ENCODE measurements around the gene NPTN. TPM values are rescaled to one million over a fixed set of nuclear protein-coding genes. Genes with fewer than 3 reads are reported as not detected.

Gene NPTN
- total and polyA plus RNA-seq, 5 donors = 262 to 320 (median 303) TPM

DNA sequence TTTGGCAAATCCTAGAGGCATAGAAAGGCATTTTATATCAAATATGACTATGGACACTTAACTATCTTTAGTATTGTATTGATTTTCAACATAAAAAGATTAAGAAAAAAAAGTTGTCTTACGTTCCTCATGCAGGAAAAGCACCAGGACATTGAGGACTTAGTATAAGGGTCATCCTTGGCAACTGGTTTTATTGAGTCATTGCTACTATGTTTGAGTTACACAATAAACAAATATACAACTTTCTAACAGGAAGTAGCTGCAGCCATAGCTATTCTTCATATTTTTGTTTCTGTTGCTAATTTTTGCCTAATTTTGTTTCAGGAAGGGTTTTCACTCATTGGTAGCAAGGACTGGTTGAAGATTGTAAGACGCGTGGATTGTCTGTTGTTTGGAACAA lies 93.0 kb downstream of the NPTN start:
- ATAC-seq (no peak), DNase-seq (no peak)
- Histone ChIP-seq H3K4me1 (ENCODE audit: control insufficient read depth, insufficient read depth, low read length) (no peaks in the 10 kb centered on the region), H3K4me3 (ENCODE audit: low read length) (no peak overlapping the region), H3K27ac (ENCODE audit: low read length) (no peak overlapping the region), H3K9me3 (ENCODE audit: control insufficient read depth, low read length) (no peaks in the 10 kb centered on the region), H3K27me3 (ENCODE audit: control insufficient read depth, insufficient read depth) (no peaks in the 10 kb centered on the region)
- 77% methylated on average over 3 of the region's 3 CpGs for WGBS
- intact Hi-C loops (cut with DNase I) = no loop called here

DNA sequence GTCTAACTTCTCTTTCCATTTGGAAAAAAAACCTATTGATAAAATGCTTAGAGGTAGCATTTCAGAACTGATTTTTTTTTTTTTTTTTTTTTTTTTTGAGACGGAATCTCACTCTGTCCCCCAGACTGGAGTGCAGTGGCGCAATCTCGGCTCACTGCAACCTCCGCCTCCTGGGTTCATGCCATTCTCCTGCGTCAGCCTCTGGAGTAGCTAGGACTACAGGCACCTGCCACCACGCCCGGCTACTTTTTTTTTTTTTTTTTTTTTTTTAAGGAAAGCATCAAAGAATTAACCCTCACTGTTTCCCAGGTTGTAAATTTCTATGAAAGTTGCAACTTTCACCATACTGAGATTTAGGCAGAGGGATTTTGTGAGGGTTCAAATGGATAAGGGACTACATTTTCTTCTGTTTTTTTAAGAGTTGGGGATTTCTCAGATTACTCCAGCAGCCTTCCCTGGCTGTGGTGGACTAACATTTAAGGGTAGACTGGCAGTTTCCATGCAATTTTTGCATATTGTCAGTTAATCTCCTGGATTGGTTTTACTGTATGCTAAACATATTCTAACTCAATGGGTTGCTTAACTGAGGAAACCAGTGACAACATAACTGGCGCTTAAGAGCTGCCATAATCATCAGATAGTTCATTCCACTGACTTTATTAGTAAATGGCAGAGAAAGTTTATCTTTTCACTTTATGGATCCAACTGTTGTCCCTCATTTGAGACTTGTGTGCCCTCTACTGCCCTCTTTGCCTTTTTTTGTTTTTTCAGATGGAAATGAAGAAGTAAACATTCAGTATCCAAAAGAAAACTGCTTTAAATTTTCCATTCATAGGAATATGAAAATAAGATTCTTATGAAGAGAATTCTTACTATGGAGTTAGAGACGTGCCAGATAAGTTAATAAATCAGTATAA lies 93.7 kb downstream of the NPTN start:
- DNase-seq (peak in 1 of 3 donors; percentile 47), ATAC-seq (no peak)
- WGBS = 59% methylated on average over 9 of the region's 9 CpGs
- Histone ChIP-seq H3K4me3 (ENCODE audit: low read length) (no peak overlapping the region), H3K27me3 (ENCODE audit: control insufficient read depth, insufficient read depth) (no peaks in the 10 kb centered on the region), H3K27ac (ENCODE audit: low read length) (no peak overlapping the region), H3K4me1 (ENCODE audit: control insufficient read depth, insufficient read depth, low read length) (no peaks in the 10 kb centered on the region), H3K9me3 (ENCODE audit: control insufficient read depth, low read length) (no peaks in the 10 kb centered on the region)
- intact Hi-C loops (cut with DNase I) = no loop called here

GRCh38 chr15:73538563-73539211 lies 94.5 kb downstream of the NPTN start:
- intact Hi-C loops (cut with DNase I) = no loop called here
- 98% methylated on average over 10 of the region's 10 CpGs for WGBS
- DNase-seq = no peak

DNA sequence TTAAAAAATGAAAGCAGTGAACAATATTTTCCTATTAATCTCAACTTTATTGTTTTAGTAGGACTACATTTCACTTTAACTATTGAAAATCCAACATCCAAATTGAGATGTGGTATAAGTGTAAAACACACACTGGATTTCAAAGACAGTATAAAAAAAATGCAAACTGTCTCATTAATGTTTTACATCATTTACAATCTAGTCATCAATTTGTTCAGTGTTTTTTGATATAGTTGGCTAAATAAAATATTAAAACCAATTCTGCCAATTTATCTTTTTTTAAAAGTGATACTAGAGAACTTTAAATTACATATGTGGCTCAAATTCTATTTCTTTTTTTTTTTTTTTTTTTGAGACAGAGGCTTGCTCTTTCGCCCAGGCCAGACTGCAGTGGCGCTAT lies 95.1 kb downstream of the NPTN start:
- Histone ChIP-seq H3K4me1 (ENCODE audit: control insufficient read depth, insufficient read depth, low read length) (no peaks in the 10 kb centered on the region), H3K27ac (ENCODE audit: low read length) (no peak overlapping the region), H3K4me3 (ENCODE audit: low read length) (no peak overlapping the region), H3K27me3 (ENCODE audit: control insufficient read depth, insufficient read depth) (no peaks in the 10 kb centered on the region), H3K9me3 (ENCODE audit: control insufficient read depth, low read length) (no peaks in the 10 kb centered on the region)
- ATAC-seq = no peak
- intact Hi-C loops (cut with DNase I) = no loop called here
- WGBS = 97% methylated on average over 2 of the region's 2 CpGs
- no peak for DNase-seq

More at GRCh38 chr15:73538563-73539211, 94.5 kb downstream of the NPTN start:
- Histone ChIP-seq H3K9me3 (ENCODE audit: control insufficient read depth, low read length) (no peaks in the 10 kb centered on the region), H3K4me1 (ENCODE audit: control insufficient read depth, insufficient read depth, low read length) (no peaks in the 10 kb centered on the region), H3K4me3 (ENCODE audit: low read length) (no peak overlapping the region), H3K27me3 (ENCODE audit: control insufficient read depth, insufficient read depth) (no peaks in the 10 kb centered on the region), H3K27ac (ENCODE audit: low read length) (no peak overlapping the region)
- no peak for ATAC-seq

- no peaks in the 10 kb centered on the region for H3K27me3 ChIP-seq (ENCODE audit: control insufficient read depth, insufficient read depth)
- H3K4me1 ChIP-seq (ENCODE audit: control insufficient read depth, insufficient read depth, low read length) = no peaks in the 10 kb centered on the region
- DNase-seq = no peak
- intact Hi-C loops (cut with DNase I) = no loop called here
- no peak overlapping the region for H3K27ac ChIP-seq (ENCODE audit: low read length)
- ATAC-seq = no peak
- H3K4me3 ChIP-seq (ENCODE audit: low read length) = no peak overlapping the region
- no peaks in the 10 kb centered on the region for H3K9me3 ChIP-seq (ENCODE audit: control insufficient read depth, low read length)
- WGBS = 56% methylated on average over 3 of the region's 3 CpGs
These were observed 102.5 kb downstream of the NPTN start for GRCh38 chr15:73530649-73531048.

DNA sequence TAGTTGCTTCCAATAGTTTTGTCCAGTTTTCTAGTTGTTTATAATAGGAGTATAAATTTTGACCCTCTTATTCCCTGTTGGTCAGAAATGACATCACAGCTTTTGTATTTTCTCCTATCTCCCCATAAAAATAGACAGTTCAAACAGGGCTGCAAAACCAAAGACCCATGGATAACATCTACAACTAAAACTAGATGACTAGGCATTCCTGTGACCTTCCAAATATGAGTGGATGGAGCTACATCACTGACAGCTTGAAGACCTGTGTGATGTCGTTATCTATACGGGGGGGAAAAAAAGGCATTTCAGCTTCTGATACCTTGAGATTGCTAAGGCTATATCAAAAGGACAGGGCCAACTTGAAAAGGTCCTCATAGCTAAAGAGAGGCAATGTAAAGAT lies 105.6 kb downstream of the NPTN start:
- Histone ChIP-seq H3K4me3 (ENCODE audit: low read length) (no peak overlapping the region), H3K27me3 (ENCODE audit: control insufficient read depth, insufficient read depth) (no peaks in the 10 kb centered on the region), H3K9me3 (ENCODE audit: control insufficient read depth, low read length) (no peaks in the 10 kb centered on the region), H3K4me1 (ENCODE audit: control insufficient read depth, insufficient read depth, low read length) (no peaks in the 10 kb centered on the region), H3K27ac (ENCODE audit: low read length) (no peak overlapping the region)
- intact Hi-C loops (cut with DNase I) = no loop called here
- no peak for DNase-seq
- 63% methylated on average over 2 of the region's 2 CpGs for WGBS
- ATAC-seq = no peak

GRCh38 chr15:73524919-73525318 lies 108.3 kb downstream of the NPTN start:
- Histone ChIP-seq H3K27me3 (ENCODE audit: control insufficient read depth, insufficient read depth) (no peaks in the 10 kb centered on the region), H3K4me3 (ENCODE audit: low read length) (no peak overlapping the region), H3K4me1 (ENCODE audit: control insufficient read depth, insufficient read depth, low read length) (no peaks in the 10 kb centered on the region), H3K9me3 (ENCODE audit: control insufficient read depth, low read length) (no peaks in the 10 kb centered on the region), H3K27ac (ENCODE audit: low read length) (no peak overlapping the region)
- ATAC-seq (no peak), DNase-seq (no peak)
- intact Hi-C loops (cut with DNase I) = no loop called here
- whole genome bisulfite sequencing = 100% methylated on average over 1 of the region's 1 CpG

DNA sequence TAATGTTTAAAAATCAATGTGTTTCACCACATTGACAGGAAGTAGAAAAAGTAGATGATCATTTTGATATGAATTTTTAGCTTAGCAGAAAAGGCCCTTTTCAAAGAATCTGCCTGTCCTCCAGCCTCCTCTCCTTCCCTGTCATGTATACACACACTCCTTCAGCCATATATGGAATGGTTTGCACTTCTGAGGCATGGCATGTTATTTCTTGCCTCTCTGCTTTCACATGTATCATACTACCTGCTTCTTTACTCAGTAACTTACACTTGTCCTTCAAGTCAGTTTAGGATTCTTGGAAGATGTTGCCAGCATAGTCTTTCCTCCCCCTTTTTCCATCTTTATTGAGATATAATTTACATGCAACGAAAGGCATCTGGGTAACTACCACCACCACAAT lies 111.2 kb downstream of the NPTN start:
- intact Hi-C loops (cut with DNase I) = no loop called here
- DNase-seq (no peak), ATAC-seq (no peak)
- Histone ChIP-seq H3K4me3 (ENCODE audit: low read length) (no peak overlapping the region), H3K4me1 (ENCODE audit: control insufficient read depth, insufficient read depth, low read length) (no peaks in the 10 kb centered on the region), H3K27ac (ENCODE audit: low read length) (no peak overlapping the region), H3K9me3 (ENCODE audit: control insufficient read depth, low read length) (no peaks in the 10 kb centered on the region), H3K27me3 (ENCODE audit: control insufficient read depth, insufficient read depth) (no peaks in the 10 kb centered on the region)
- 88% methylated on average over 1 of the region's 1 CpG for WGBS

DNA sequence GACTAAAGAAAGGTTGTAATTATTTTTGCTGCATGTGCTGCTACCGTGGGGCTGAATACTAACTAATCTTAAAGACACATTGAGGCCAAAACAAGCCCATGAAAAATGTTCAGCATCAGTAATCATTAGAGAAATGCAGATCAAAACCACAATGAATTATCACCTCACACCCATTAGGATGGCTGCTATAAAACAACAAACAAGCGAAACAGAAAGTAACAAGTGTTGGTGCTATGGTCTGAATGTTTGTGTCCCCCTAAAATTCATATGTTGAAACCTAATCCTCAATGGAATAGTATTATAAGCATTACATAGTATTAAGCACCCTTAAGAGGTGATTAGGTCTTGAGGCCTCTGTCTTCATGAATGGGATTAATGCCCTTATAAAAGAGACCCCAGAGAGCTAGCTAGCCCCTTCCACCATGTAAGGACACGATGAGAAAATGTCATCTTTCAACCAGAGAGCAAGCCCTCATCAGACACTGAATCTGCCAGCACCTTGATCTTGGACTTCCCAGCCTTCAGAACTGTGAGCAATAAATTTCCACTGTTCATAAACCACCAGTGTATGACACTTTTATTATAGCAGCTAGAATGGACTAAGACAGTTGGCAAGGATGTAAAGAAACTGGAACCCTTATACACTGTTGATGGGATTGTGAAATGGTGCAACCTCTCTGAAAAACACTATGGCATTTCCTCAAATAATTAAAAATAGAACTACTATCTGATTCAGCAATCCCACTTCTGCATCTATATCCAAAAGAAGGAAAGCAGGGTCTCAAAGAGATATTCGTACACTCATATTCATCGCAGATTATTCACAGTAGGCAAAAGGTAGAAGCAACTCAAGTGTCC lies 114.1 kb downstream of the NPTN start:
- H3K27ac ChIP-seq (ENCODE audit: low read length) = no peak overlapping the region

GRCh38 chr15:73518180-73518862 lies 114.9 kb downstream of the NPTN start:
- ATAC-seq (no peak), DNase-seq (peak in 2 of 3 donors; percentile 27 to 43)
- Histone ChIP-seq H3K27ac (ENCODE audit: low read length) (peak overlapping the region; percentile 97), H3K27me3 (ENCODE audit: control insufficient read depth, insufficient read depth) (no peaks in the 10 kb centered on the region), H3K4me1 (ENCODE audit: control insufficient read depth, insufficient read depth, low read length) (no peaks in the 10 kb centered on the region), H3K4me3 (ENCODE audit: low read length) (no peak overlapping the region), H3K9me3 (ENCODE audit: control insufficient read depth, low read length) (no peaks in the 10 kb centered on the region)
- 38% methylated on average over 3 of the region's 3 CpGs for WGBS
- intact Hi-C loops (cut with DNase I) = loop anchor here in 1 of 4 donors (10.0 kb wide), 1 partner anchor 144 kb away; no protein-coding TSS in a partner anchor

More for the DNA sequence above, 114.1 kb downstream of the NPTN start:
- Histone ChIP-seq H3K4me3 (ENCODE audit: low read length) (no peak overlapping the region), H3K9me3 (ENCODE audit: control insufficient read depth, low read length) (no peaks in the 10 kb centered on the region), H3K27me3 (ENCODE audit: control insufficient read depth, insufficient read depth) (no peaks in the 10 kb centered on the region), H3K4me1 (ENCODE audit: control insufficient read depth, insufficient read depth, low read length) (no peaks in the 10 kb centered on the region)
- WGBS = 84% methylated on average over 5 of the region's 5 CpGs
- intact Hi-C loops (cut with DNase I) = loop anchor here in 1 of 4 donors (10.0 kb wide), 1 partner anchor 144 kb away; no protein-coding TSS in a partner anchor
- ATAC-seq (no peak), DNase-seq (no peak)
